Gastroesophageal sphincter (tissue), 4 donors: Measurements from ENCODE around the gene FKBP9. TPM values are rescaled to one million over a fixed set of nuclear protein-coding genes. Genes with fewer than 3 reads are reported as not detected.

ENCODE experiments used
- ATAC-seq: fragments of 150-250 bp; one replicate; pipeline ENCODE4 v1.9.1; 2016; ENCODE audit warnings: mild to moderate bottlenecking, moderate library complexity
- H3K27ac ChIP-seq, 4 donors: fragments of 200-600 bp; sonication (generic) in 3 of 4; 1 replicate in 3 of 4; 2 replicates in 1 of 4; pipeline ENCODE4 v1.5.1; 2016 to 2019
- H3K27me3 ChIP-seq: fragments of 200-600 bp; sonication (generic); one replicate; pipeline ENCODE4 v1.5.1; 2019
- H3K36me3 ChIP-seq, 2 donors: fragments of 200-600 bp; sonication (generic); one replicate each; pipeline ENCODE4 v1.5.1; 2019; ENCODE audit warnings: control low read depth in 1 of 2
- H3K4me1 ChIP-seq, 3 donors: fragments of 200-600 bp; sonication (generic); 1 replicate in 2 of 3; 2 replicates in 1 of 3; pipeline ENCODE4 v1.5.1; 2016 to 2019; ENCODE audit warnings: control low read depth in 2 of 3
- H3K4me3 ChIP-seq, 2 donors: fragments of 200-600 bp; sonication (generic); one replicate each; pipeline ENCODE4 v1.5.1; 2019; ENCODE audit warnings: mild to moderate bottlenecking in 1 of 2, moderate library complexity in 1 of 2
- H3K9me3 ChIP-seq, 3 donors: fragments of 200-600 bp; sonication (generic); one replicate each; pipeline ENCODE4 v1.5.1; 2017 to 2019; ENCODE audit warnings: control low read depth in 2 of 3
- CTCF ChIP-seq, 4 experiments: fragments of 200-600 bp in 2 of 4; fragments of 450-650 bp in 2 of 4; sonication (generic) in 1 of 4; IDR thresholded peaks; one replicate each; pipeline ENCODE4 v1.5.1; 2017 to 2019; ENCODE audit warnings: antibody characterized with exemption in 4 of 4, mild to moderate bottlenecking in 2 of 4, moderate library complexity in 2 of 4
- EP300 ChIP-seq: sonication (generic); formaldehyde crosslinking; IDR thresholded peaks from one replicate; pipeline ENCODE4 v1.6.1; 2017; ENCODE audit warnings: antibody characterized with exemption, mild to moderate bottlenecking
- POLR2A ChIP-seq, 2 donors: fragments of 450-650 bp; IDR thresholded peaks; one replicate each; pipeline ENCODE4 v1.6.1; 2017; ENCODE audit warnings: antibody characterized with exemption in 2 of 2, mild to moderate bottlenecking in 2 of 2, moderate library complexity in 1 of 2
- POLR2AphosphoS5 ChIP-seq: sonication (generic); formaldehyde crosslinking; IDR thresholded peaks from one replicate; pipeline ENCODE4 v1.6.1; 2017; ENCODE audit warnings: antibody characterized with exemption
- WGBS, 2 donors: methylation state at CpG; one replicate each; pipeline ENCODE4 v1.1.5; 2018; ENCODE audit warnings: low coverage in 1 of 2; 5-methylcytosine and 5-hydroxymethylcytosine counted together
- total RNA-seq, 4 donors: library from RNA; depleted of rRNA; stranded (reverse); fragments of >200 nt; gene quantifications; one replicate each; pipeline ENCODE4 v1.1.0, GENCODE V29; 2016

The FKBP9 gene
- total RNA-seq, 4 donors from 2014 or later: 94.8 to 141 (median 135) TPM

- H3K27ac ChIP-seq: peak overlapping the region; percentile 88 to 96 (median 94)
- H3K36me3 ChIP-seq: no peaks in the 10 kb centered on the region
- WGBS, 2 donors: 2 to 4% methylated on average over 5 to 15 of the region's 22 CpGs
- H3K27me3 ChIP-seq: no peaks in the 10 kb centered on the region
- TF ChIP-seq POLR2A (IDR thresholded peaks at IDR 0.05): no peak
- peak overlapping the region; percentile 74 to 76 for H3K4me3 ChIP-seq
- no peak for ATAC-seq
- H3K9me3 ChIP-seq: no peaks in the 10 kb centered on the region
- peaks cover 5 to 54% (median 16%) of the 10 kb centered on the region in 3 donors for H3K4me1 ChIP-seq
These were observed 15.4 kb upstream of the FKBP9 start for GRCh38 chr7:32941681-32942414.

GRCh38 chr7:32942415-32943251 lies 14.6 kb upstream of the FKBP9 start:
- ATAC-seq: peak; percentile 95
- TF ChIP-seq POLR2A (IDR thresholded peaks at IDR 0.05): peak; percentile 46 to 48
- peak; percentile 26 to 86 (median 74) for TF ChIP-seq CTCF (IDR thresholded peaks at IDR 0.05)
- TF ChIP-seq POLR2AphosphoS5: peak; percentile 23
- no peak for TF ChIP-seq EP300
- peak overlapping the region; percentile 74 to 76 for H3K4me3 ChIP-seq

GRCh38 chr7:32943252-32944030 lies 13.8 kb upstream of the FKBP9 start:
- WGBS, 2 donors: 21 to 33% methylated on average over 2 to 4 of the region's 6 CpGs

More at GRCh38 chr7:32942415-32943251, 14.6 kb upstream of the FKBP9 start:
- no peaks in the 10 kb centered on the region for H3K9me3 ChIP-seq
- no CpG with 5 or more reads among the region's 95 CpGs for WGBS, 2 donors
- no peaks in the 10 kb centered on the region for H3K36me3 ChIP-seq
- no peaks in the 10 kb centered on the region for H3K27me3 ChIP-seq
- H3K4me1 ChIP-seq: peaks cover 2 to 46% (median 8%) of the 10 kb centered on the region in 3 donors
- H3K27ac ChIP-seq: peak overlapping the region; percentile 88 to 96 (median 94)

GRCh38 chr7:32947420-32947983 lies 9.7 kb upstream of the FKBP9 start:
- TF ChIP-seq POLR2A (IDR thresholded peaks at IDR 0.05): no peak
- TF ChIP-seq EP300: no peak
- TF ChIP-seq POLR2AphosphoS5: no peak
- no peak for TF ChIP-seq CTCF (IDR thresholded peaks at IDR 0.05)
- no peaks in the 10 kb centered on the region for H3K9me3 ChIP-seq
- no peaks in the 10 kb centered on the region for H3K36me3 ChIP-seq
- no peak overlapping the region for H3K27ac ChIP-seq
- no peak overlapping the region for H3K4me3 ChIP-seq
- H3K4me1 ChIP-seq: peaks cover 0 to 6% (median 0%) of the 10 kb centered on the region in 3 donors
- no peaks in the 10 kb centered on the region for H3K27me3 ChIP-seq
- no peak for ATAC-seq
- WGBS, 2 donors: 93 to 94% methylated on average over 2 to 3 of the region's 3 CpGs

More at GRCh38 chr7:32943252-32944030, 13.8 kb upstream of the FKBP9 start:
- Histone ChIP-seq H3K27me3 (no peaks in the 10 kb centered on the region), H3K9me3 (no peaks in the 10 kb centered on the region), H3K36me3 (no peaks in the 10 kb centered on the region), H3K4me1 (peaks cover 0 to 38% (median 2%) of the 10 kb centered on the region in 3 donors), H3K27ac (peak overlapping the region in 3 of 4 donors; percentile 93 to 96 (median 95)), H3K4me3 (peak overlapping the region; percentile 74 to 76)
- no peak for TF ChIP-seq POLR2A (IDR thresholded peaks at IDR 0.05)
- no peak for TF ChIP-seq EP300
- no peak for TF ChIP-seq CTCF (IDR thresholded peaks at IDR 0.05)
- TF ChIP-seq POLR2AphosphoS5: no peak
- no peak for ATAC-seq
